ENCODE measurements around the gene ACSL1.
"Not testable (repeated sequence)": the region's sequence is repeated elsewhere in the genome, so short reads cannot be mapped to it uniquely, and the experiment has no call there.

Gene ACSL1

GRCh38 chr4:184750926-184751584, 74.7 kb downstream of the ACSL1 start:
- peak; percentile 25 for DNase-seq

- DNase-seq = no peak
These were observed 77.5 kb downstream of the ACSL1 start for GRCh38 chr4:184748251-184748652.

- peak; percentile 67 for DNase-seq
These were observed 78.5 kb downstream of the ACSL1 start for GRCh38 chr4:184747034-184747830.

GRCh38 chr4:184745831-184746795, 79.7 kb downstream of the ACSL1 start:
- peak; percentile 95 for DNase-seq

- no peak for DNase-seq
These were observed 81.5 kb downstream of the ACSL1 start for GRCh38 chr4:184744236-184744635.

- DNase-seq = no peak
These were observed 82.1 kb downstream of the ACSL1 start for GRCh38 chr4:184743650-184744049.

GRCh38 chr4:184741651-184742050, 84.1 kb downstream of the ACSL1 start:
- not testable (repeated sequence) for DNase-seq

- DNase-seq = no peak
These were observed 84.8 kb downstream of the ACSL1 start for GRCh38 chr4:184740980-184741391.

GRCh38 chr4:184739575-184739974, 86.2 kb downstream of the ACSL1 start:
- DNase-seq = peak; percentile 87

- no peak for DNase-seq
These were observed 91.0 kb downstream of the ACSL1 start for GRCh38 chr4:184734758-184735157.

GRCh38 chr4:184733654-184734524, 91.9 kb downstream of the ACSL1 start, which contains the start of gene CENPU:
Gene CENPU, minus strand, starts transcription at chr4:184734096. Its CDS starts 34 bp downstream, at chr4:184734062.
- DNase-seq = peak; percentile 100

GRCh38 chr4:184732126-184732525, 93.6 kb downstream of the ACSL1 start:
- no peak for DNase-seq

- no peak for DNase-seq
These were observed 94.7 kb downstream of the ACSL1 start for GRCh38 chr4:184731056-184731455.

GRCh38 chr4:184729946-184730345, 95.8 kb downstream of the ACSL1 start:
- DNase-seq = no peak

- DNase-seq = no peak
These were observed 96.9 kb downstream of the ACSL1 start for GRCh38 chr4:184728858-184729257.

- no peak for DNase-seq
These were observed 98.3 kb downstream of the ACSL1 start for GRCh38 chr4:184727430-184727829.

- DNase-seq = peak; percentile 68
These were observed 103.0 kb downstream of the ACSL1 start for GRCh38 chr4:184722798-184723197.

GRCh38 chr4:184721254-184721653, 104.5 kb downstream of the ACSL1 start:
- DNase-seq = no peak

- no peak for DNase-seq
These were observed 106.4 kb downstream of the ACSL1 start for GRCh38 chr4:184719407-184719806.

GRCh38 chr4:184715526-184715925, 110.2 kb downstream of the ACSL1 start:
- no peak for DNase-seq

GRCh38 chr4:184713887-184714286, 111.9 kb downstream of the ACSL1 start:
- no peak for DNase-seq

GRCh38 chr4:184712322-184712721, 113.4 kb downstream of the ACSL1 start:
- no peak for DNase-seq
